ENCODE measurements around the gene PDLIM1. TPM values are rescaled to one million over a fixed set of nuclear protein-coding genes. Genes with fewer than 3 reads are reported as not detected.
"Not testable (repeated sequence)": the region's sequence is repeated elsewhere in the genome, so short reads cannot be mapped to it uniquely, and the experiment has no call there.

PDLIM1 gene
- polyA plus RNA-seq, 1 donor = 40.6 TPM

- DNase-seq (ENCODE audit: low read depth) = no peak
Observed at GRCh38 chr10:95211606-95212279, 79.1 kb downstream of the PDLIM1 start.

DNA sequence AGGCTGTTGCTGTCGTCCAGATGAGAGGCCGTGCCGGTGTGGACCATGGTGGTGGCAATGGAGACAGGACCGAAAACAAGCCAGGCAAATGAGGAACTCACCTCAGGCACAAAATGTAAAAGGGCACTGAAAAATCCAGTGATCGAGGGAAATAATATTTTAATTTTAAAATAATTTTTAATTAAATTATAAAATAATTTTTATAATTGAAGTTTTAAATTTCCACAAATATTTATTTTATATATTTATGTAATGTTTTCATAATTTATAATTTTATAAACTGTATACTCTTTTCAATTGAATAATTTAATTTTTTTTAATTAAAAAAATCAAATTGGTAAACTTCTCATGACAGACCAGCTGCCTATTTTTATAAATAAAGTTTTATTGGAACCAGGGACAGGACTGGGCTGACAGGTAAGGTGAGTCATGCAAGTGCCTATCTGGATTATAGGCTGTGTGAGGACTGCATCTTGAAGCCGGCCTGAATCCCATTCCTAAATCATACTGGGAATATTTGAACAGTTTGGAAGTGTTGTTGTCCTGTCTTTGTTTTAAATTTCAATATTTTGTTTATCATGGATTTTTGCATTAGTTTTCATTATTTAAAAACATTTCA, 81.2 kb downstream of the PDLIM1 start:
- no peak for DNase-seq (ENCODE audit: low read depth)

GRCh38 chr10:95208702-95209391, 82.0 kb downstream of the PDLIM1 start:
- no peak for DNase-seq (ENCODE audit: low read depth)

GRCh38 chr10:95202865-95203264, 87.9 kb downstream of the PDLIM1 start:
- not testable (repeated sequence) for DNase-seq (ENCODE audit: low read depth)

DNA sequence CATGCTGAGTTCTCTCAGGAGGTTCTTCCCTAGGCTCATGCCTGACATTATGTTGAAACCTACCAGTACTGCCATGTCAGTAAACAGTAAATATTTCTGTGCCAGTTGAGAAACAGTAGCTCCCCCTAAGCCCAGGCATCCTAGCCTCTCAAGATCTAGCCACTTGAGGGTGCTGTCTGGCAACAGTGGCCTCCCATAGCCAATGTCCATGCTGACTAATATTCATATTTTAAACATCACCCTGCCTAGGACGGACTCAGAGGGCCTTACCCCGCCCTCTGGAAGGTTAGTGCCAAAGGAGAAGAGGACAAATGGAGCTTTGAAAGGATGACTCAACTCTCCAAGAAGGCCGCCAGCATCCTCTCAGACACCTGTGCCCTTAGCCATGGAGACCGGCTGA, 89.1 kb downstream of the PDLIM1 start:
- no peak for DNase-seq (ENCODE audit: low read depth)

GRCh38 chr10:95196046-95196445, 94.8 kb downstream of the PDLIM1 start:
- DNase-seq (ENCODE audit: low read depth) = no peak

- DNase-seq (ENCODE audit: low read depth) = no peak
Observed at GRCh38 chr10:95193944-95194343, 96.9 kb downstream of the PDLIM1 start, which contains the start of gene ACSM6. Gene ACSM6, plus strand, starts transcription at chr10:95194238. Its CDS starts 248 bp downstream, at chr10:95194486.

- no peak for DNase-seq (ENCODE audit: low read depth)
Observed at GRCh38 chr10:95188593-95188992, 102.2 kb downstream of the PDLIM1 start.

DNA sequence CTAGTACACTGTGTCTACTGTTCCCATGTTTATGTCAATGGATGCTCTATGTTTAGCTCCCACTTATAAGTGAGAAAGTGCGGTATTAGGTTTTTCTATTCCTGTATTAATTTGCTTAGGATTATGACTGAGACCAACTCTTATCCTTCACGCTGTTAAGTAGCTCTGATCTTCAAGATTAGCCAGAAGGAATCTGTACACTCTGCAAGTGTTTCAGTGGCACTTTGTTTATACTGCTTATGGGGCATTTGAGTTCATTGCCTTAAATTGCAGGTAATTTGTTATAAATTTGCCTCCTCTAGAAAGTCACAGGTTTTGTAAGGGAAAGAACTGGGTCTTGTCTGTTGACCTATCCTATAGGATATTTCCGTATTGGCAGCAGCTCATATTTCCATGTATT, 103.2 kb downstream of the PDLIM1 start:
- no peak for DNase-seq (ENCODE audit: low read depth)

Other genes with a start within 250 kb of the PDLIM1 start
- 0.82 TPM for gene CYP2C8, start 221.5 kb downstream of the PDLIM1 start, polyA plus RNA-seq (ENCODE audit: insufficient read length)
- not detected for gene ACSM6, start 96.8 kb downstream of the PDLIM1 start, polyA plus RNA-seq (ENCODE audit: insufficient read length)

Data from forelimb muscle (tissue), 1 donor.